ENCODE measurements around the gene TMPRSS11E.
"Not testable (repeated sequence)": the region's sequence is repeated elsewhere in the genome, so short reads cannot be mapped to it uniquely, and the experiment has no call there.

The TMPRSS11E gene

DNA sequence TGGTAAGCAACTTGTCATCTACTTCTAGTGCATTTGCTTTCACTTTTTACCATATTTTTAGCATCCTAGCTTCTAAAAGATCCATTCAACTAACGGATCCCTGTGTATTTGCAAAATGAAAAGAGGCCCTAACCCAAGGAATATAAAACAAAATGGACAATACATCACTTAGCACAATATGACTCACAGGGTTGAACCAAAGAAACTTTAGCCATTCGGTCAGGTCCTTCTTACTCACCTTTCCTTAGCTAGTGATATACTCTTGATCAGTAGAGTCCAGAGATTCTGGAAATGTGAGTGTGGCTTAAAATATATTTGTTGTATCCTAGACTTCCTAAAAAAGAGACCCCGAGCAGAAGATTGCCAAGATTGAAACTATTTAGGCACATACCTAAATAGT is 19.5 kb downstream of the TMPRSS11E start:
- in situ Hi-C loops (cut with HindIII; ENCODE audit: low pct_unique_long_range_greater_than_20kb, low sequenced_read_pairs), result no loop called here
- no peak for DNase-seq (ENCODE audit: low read depth in 1 of 2, low spot score in 1 of 2)
- no peak for TF ChIP-seq JUND (IDR thresholded peaks at IDR 0.05; ENCODE audit: low read depth)

DNA sequence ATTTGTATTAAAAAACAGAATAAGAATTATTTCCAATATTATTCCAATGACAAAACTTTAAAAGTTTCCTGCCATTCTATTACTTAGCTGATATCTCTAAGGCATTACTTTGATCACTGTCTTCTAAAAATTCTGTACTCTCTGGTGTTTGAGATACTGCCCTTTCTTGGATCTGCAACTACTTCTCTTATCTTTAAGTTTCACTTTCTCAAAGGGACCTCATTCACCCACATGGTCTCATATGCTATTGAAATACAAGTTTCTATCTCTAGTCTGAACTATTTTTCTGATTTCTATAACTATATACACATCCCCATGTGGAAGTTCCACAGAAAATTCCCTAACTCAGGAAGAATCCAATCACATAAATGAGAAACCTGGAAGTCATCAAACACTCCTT is 22.2 kb downstream of the TMPRSS11E start:
- no peak for DNase-seq (ENCODE audit: low read depth in 1 of 2, low spot score in 1 of 2)
- in situ Hi-C loops (cut with HindIII; ENCODE audit: low pct_unique_long_range_greater_than_20kb, low sequenced_read_pairs), result no loop called here
- no peak for TF ChIP-seq JUND (IDR thresholded peaks at IDR 0.05; ENCODE audit: low read depth)

DNA sequence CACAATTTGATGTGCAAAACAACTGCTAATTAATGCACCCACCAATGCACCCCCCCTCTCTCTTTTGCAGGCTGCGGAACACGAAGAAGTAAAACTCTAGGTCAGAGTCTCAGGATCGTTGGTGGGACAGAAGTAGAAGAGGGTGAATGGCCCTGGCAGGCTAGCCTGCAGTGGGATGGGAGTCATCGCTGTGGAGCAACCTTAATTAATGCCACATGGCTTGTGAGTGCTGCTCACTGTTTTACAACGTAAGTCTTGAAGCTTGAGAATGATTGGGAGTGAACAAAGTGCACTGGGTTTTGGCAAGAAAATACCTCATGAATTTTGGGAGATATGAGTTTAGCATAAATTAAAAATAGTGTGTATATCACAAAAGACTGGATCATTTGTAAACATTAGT is 28.9 kb downstream of the TMPRSS11E start:
- in situ Hi-C loops (cut with HindIII; ENCODE audit: low pct_unique_long_range_greater_than_20kb, low sequenced_read_pairs), result no loop called here
- no peak for TF ChIP-seq JUND (IDR thresholded peaks at IDR 0.05; ENCODE audit: low read depth)
- DNase-seq (ENCODE audit: low read depth in 1 of 2, low spot score in 1 of 2), result no peak

DNA sequence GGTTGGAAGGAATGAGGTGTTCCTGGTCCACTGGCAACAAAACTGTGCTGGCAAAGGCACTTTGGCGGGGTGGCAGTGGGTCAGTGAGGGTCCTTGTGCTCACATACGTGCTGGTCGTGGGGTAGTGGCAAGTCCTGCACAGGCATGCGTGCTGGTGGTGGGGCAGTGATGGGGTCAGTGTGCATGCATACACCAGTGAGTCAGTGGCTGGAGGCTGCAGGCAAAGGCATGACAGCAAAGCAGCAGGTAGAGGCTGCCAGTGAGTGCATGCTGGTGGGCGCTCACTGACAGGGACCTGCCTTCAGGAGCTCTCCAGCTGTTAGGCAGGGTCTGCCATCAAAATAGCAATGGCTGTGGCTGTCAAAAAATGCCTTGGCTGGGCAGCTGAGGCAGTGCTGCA is 42.1 kb downstream of the TMPRSS11E start:
- DNase-seq (ENCODE audit: low read depth in 1 of 2, low spot score in 1 of 2), result no peak
- in situ Hi-C loops (cut with HindIII; ENCODE audit: low pct_unique_long_range_greater_than_20kb, low sequenced_read_pairs), result no loop called here
- no peak for TF ChIP-seq JUND (IDR thresholded peaks at IDR 0.05; ENCODE audit: low read depth)

DNA sequence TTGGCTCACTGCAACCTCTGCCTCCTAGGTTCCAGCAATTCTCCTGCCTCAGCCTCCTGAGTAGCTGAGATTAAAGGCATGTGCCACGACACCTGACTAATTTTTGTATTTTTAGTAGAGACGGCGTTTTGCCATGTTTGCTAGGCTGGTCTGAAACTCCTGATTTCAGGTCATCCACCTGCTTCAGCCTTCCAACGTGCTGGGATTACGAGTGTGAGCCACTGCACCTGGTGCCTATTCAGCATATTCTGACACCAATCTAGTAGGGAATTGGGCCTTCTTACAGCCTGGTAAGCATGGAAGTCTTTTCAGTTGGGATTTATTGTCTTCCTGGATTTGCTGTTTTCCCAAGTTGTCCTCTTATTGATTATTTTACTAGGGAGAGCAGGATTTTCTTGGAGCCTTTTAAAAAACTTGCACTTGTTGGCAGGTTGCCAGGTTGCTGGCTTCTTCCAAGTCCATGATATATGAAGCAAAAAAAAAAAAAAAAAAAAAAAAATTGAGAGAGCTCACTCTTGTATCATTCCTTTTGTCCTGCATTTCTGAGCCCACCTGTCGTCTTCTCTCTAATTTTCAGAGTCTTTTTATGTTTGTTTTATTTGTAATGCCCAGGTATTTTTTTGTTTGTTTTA is 43.7 kb downstream of the TMPRSS11E start:
- peak in 1 of 2 experiments; percentile 19 for DNase-seq (ENCODE audit: low read depth in 1 of 2, low spot score in 1 of 2)
- in situ Hi-C loops (cut with HindIII; ENCODE audit: low pct_unique_long_range_greater_than_20kb, low sequenced_read_pairs), result no loop called here
- no peak for TF ChIP-seq JUND (IDR thresholded peaks at IDR 0.05; ENCODE audit: low read depth)

DNA sequence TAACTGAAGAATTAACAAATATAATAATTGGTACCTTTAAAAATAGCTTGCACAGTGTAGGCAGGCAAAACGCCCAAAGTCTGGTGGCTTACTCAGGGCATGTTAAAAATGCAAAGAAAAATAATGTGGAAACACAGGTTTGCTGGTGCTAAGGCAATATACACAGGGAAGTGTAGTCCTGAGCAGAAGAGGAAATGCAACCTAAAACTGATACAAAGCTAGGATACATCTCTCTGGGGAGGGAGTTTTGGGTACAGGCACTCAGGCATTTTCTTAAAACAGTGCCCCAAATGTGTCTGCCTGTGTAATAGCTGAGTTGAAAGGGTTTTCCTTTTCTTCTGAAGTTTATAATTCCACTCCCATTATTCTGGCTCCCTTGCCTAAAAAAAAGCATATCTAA is 47.4 kb downstream of the TMPRSS11E start:
- no peak for TF ChIP-seq JUND (IDR thresholded peaks at IDR 0.05; ENCODE audit: low read depth)
- DNase-seq (ENCODE audit: low read depth in 1 of 2, low spot score in 1 of 2), result no peak
- in situ Hi-C loops (cut with HindIII; ENCODE audit: low pct_unique_long_range_greater_than_20kb, low sequenced_read_pairs), result no loop called here

DNA sequence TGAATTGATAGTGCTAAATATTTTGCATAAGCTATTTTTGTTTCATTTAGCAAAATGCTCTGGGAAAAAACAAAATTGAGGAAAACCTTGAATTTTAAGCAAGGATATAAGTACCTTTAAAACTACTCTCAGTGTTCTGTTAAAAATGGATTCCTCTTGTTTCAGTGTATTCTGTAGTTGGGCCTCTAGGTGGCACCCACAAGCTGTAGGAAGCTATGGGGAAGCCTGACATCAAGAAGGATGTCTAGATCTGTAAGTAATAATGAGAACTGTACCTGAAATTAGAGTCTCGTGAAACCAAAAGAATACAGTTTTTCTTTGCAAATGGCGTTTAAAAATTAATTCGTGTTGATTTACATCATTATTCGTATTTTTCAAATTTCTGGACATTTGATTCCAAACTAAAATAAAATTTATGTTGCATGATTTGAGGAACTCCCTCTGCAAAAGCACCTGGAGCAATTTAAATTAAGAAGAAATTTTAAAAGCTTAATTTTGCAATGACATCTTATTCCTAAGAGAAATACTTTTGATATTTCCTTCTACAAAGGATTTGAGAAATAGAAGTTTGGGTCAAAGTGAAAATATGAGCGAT is 51.2 kb downstream of the TMPRSS11E start:
- TF ChIP-seq JUND (IDR thresholded peaks at IDR 0.05; ENCODE audit: low read depth), result no peak
- peak in 1 of 2 experiments; percentile 78 for DNase-seq (ENCODE audit: low read depth in 1 of 2, low spot score in 1 of 2)
- in situ Hi-C loops (cut with HindIII; ENCODE audit: low pct_unique_long_range_greater_than_20kb, low sequenced_read_pairs), result no loop called here

DNA sequence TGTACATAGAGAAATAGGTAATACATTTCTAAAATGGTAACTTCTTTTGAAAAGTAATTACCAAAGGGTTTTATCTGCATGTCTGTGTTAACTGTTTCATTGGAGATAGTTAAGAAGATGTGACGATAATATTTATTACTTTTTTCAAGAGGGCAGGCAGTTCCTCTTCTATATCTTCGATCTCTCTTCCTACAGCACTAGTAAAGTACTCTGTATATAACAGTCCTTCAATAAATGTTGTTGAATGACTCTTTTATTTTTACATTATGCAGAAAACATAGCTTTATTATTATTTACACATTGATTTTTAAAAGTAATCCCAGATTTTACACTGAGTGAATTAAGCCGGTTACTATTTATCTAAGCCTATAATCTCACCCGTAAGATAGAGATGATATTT is 51.8 kb downstream of the TMPRSS11E start:
- no peak for TF ChIP-seq JUND (IDR thresholded peaks at IDR 0.05; ENCODE audit: low read depth)
- in situ Hi-C loops (cut with HindIII; ENCODE audit: low pct_unique_long_range_greater_than_20kb, low sequenced_read_pairs), result no loop called here
- no peak for DNase-seq (ENCODE audit: low read depth in 1 of 2, low spot score in 1 of 2)

DNA sequence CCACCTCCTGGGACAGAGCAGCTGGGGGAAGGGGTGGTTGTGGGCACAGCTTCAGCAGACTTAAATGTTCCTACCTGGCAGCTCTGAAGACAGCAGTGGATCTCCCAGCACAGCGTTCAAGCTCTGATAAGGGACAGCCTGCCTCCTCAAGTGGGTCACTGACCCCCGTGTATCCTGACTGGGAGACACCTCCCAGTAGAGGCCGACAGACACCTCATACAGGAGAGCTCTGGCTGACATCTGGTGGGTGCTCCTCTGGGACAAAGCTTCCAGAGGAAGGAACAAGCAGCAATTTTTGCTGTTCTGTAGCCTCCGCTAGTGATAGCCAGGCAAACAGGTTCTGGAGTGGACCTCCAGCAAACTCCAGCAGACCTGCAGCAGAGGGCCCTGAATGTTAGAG is 56.2 kb downstream of the TMPRSS11E start:
- in situ Hi-C loops (cut with HindIII; ENCODE audit: low pct_unique_long_range_greater_than_20kb, low sequenced_read_pairs); DNase-seq (ENCODE audit: low read depth in 1 of 2, low spot score in 1 of 2): not testable (repeated sequence)

DNA sequence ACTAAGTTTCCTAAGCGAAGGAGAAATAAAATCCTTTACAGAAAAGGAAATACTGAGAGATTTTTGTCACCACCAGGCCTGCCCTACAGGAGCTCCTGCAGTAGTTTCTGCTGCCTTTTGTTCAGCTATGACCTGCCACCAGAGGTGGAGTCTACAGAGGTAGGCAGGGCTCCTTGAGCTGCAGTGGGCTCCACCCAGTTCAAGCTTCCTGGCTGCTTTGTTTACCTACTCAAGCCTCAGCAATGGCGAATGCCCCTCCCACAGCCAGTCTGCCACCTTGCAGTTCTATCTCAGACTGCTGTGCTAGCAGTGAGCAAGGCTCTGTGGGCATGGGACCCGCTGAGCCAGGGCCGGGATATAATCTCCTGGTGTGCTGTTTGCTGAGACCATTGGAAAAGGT is 57.6 kb downstream of the TMPRSS11E start:
- DNase-seq (ENCODE audit: low read depth in 1 of 2, low spot score in 1 of 2); in situ Hi-C loops (cut with HindIII; ENCODE audit: low pct_unique_long_range_greater_than_20kb, low sequenced_read_pairs): not testable (repeated sequence)

DNA sequence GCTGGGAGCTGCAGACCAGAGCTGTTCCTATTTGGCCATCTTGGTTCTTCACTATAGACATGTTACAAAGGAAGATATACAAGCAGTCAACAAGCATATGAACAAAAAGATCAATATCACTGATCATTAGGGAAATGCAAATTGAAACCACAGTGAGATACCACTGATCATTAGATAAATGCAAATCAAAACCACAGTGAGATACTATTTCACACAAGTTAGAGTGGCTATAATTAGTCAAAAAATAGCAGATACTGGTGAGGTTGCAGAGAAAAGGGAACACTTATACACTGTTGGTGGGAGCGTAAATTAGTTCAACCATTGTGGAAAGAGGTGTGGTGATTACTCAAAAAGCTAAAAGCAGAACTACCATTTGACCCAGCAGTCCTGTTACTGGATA is 58.2 kb downstream of the TMPRSS11E start:
- DNase-seq (ENCODE audit: low read depth in 1 of 2, low spot score in 1 of 2); in situ Hi-C loops (cut with HindIII; ENCODE audit: low pct_unique_long_range_greater_than_20kb, low sequenced_read_pairs): not testable (repeated sequence)

DNA sequence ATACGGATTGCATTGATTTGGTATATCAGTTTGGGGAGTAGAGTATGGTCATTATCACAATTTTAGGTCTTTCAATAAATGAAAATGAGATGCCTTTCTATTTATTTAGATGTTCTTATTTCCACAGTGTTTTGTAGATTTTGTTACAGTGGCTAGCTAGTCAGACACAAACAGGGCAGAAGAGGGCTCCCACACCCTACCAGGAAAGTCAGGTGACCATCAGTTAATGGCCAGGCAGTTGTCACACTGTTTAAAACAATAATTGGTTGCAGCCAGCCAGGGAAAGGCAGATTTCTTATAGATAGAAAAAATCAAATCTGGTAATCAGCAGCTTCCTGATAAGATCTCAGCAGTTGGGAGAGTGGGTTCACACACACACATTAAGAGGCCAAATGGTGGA is 71.6 kb downstream of the TMPRSS11E start:
- DNase-seq (ENCODE audit: low read depth in 1 of 2, low spot score in 1 of 2), result no peak
- in situ Hi-C loops (cut with HindIII; ENCODE audit: low pct_unique_long_range_greater_than_20kb, low sequenced_read_pairs), result no loop called here
- TF ChIP-seq JUND (IDR thresholded peaks at IDR 0.05; ENCODE audit: low read depth), result no peak

DNA sequence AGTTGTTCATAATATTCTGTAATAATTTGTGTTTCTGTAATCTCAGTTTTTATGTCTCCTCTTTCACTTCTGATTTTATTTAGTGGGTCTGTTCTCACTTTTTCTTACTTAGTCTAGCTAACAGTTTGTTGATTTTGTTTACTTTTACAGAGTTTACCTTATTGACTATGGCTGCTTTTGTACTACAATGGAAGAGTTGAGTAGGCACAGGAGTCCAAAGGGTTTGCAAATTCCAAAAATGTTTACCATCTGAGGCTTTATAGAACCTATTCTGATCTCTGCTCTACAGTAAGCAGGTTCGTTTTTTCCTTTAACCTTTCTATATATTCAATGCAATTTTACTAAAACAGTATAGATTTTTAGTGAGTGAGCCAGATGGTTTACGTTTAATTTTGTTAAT is 73.7 kb downstream of the TMPRSS11E start:
- in situ Hi-C loops (cut with HindIII; ENCODE audit: low pct_unique_long_range_greater_than_20kb, low sequenced_read_pairs), result no loop called here
- DNase-seq (ENCODE audit: low read depth in 1 of 2, low spot score in 1 of 2), result no peak
- TF ChIP-seq JUND (IDR thresholded peaks at IDR 0.05; ENCODE audit: low read depth), result no peak

DNA sequence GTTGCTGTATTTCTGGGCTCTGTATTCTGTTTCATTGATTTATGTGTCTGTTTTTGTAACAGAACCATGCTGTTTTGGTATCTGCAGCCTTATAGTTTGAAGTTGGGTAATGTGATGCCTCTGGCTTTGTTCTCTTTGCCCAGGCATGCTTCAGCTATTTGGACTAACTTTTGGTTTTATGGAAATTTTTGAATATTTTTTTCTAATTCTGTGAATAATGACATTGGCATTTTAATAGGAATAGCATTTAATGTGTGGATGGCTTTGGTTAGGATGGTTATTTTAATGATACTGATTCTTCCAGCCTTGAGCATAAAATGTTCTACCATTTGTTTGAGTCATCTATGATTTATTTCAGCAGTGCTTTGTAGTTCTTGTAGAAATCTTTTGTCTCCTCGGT is 75.0 kb downstream of the TMPRSS11E start:
- DNase-seq (ENCODE audit: low read depth in 1 of 2, low spot score in 1 of 2); in situ Hi-C loops (cut with HindIII; ENCODE audit: low pct_unique_long_range_greater_than_20kb, low sequenced_read_pairs): not testable (repeated sequence)
